ENCODE results near the gene RNF44. TPM values are rescaled to one million over a fixed set of nuclear protein-coding genes. Genes with fewer than 3 reads are reported as not detected.

The RNF44 gene
- 10 to 100 TPM in 11 of 12 donors, not detected in 1; 22.1 to 66.4 (median 30.7) TPM for polyA plus RNA-seq (ENCODE audit: insufficient read length in 12 of 12)
- long read RNA-seq, donor 1, partial matches to known transcripts: 147 of 151 reads
- long read RNA-seq, donor 1, other reads (novel, unspliced or antisense): 0 of 151 reads
- long read RNA-seq, donor 2: 0 reads
- long read RNA-seq, donor 3, full-length matches to known transcripts: 1 of 1 reads
- long read RNA-seq, donor 3, partial matches to known transcripts: 0 of 1 reads
- long read RNA-seq, donor 3, other reads (novel, unspliced or antisense): 0 of 1 reads
- long read RNA-seq, donor 4, full-length matches to known transcripts: 1 of 1 reads
- long read RNA-seq, donor 4, partial matches to known transcripts: 0 of 1 reads
- long read RNA-seq, donor 4, other reads (novel, unspliced or antisense): 0 of 1 reads
- long read RNA-seq, donor 5, full-length matches to known transcripts: 5 of 5 reads
- long read RNA-seq, donor 5, partial matches to known transcripts: 0 of 5 reads
- long read RNA-seq, donor 5, other reads (novel, unspliced or antisense): 0 of 5 reads
- long read RNA-seq, donor 6, partial matches to known transcripts: 0 of 2 reads
- long read RNA-seq, donor 6, other reads (novel, unspliced or antisense): 0 of 2 reads
- long read RNA-seq, donor 7, partial matches to known transcripts: 0 of 1 reads
- long read RNA-seq, donor 7, other reads (novel, unspliced or antisense): 0 of 1 reads
- long read RNA-seq, donor 8, partial matches to known transcripts: 6 of 8 reads
- long read RNA-seq, donor 8, other reads (novel, unspliced or antisense): 0 of 8 reads
- long read RNA-seq, donor 9, partial matches to known transcripts: 0 of 2 reads
- long read RNA-seq, donor 9, other reads (novel, unspliced or antisense): 0 of 2 reads
- long read RNA-seq, donor 10, full-length matches to known transcripts: 3 of 3 reads
- long read RNA-seq, donor 10, partial matches to known transcripts: 0 of 3 reads
- long read RNA-seq, donor 10, other reads (novel, unspliced or antisense): 0 of 3 reads
- long read RNA-seq, donor 11, full-length matches to known transcripts: 3 of 3 reads
- long read RNA-seq, donor 11, partial matches to known transcripts: 0 of 3 reads
- long read RNA-seq, donor 11, other reads (novel, unspliced or antisense): 0 of 3 reads

DNA sequence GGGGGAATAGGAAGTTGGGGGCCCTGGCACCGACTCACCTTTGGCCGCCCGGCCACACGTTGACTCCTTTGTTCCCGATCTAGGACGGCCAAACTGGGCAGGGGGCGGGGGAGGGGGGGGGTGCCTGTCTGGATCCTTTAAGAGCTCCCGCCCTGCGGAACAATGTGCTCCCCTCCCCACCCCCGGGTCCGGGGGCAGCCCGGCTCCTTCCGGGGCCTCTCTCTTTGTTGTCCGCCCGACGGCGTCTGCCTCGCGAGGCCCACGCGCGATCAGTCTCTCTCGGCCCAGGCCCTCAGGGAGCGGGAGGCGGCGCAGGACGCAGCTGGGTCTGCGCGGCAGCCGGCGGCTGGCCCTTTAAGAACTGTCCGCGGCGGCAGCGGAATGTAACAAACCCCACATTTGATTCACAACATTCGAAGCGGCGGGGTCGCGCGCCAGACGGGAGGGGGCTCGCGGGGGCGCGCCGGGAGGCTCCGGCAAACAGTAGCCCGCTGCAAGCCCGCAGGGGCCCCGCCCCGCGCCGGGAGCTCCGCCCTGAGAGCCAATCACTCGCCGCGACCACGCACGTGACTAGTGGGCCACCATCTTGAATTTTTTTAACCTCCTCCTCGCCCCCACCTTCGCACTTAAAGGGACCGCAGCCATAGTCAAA, at the start of gene RNF44:
Gene RNF44 (minus strand): TSS at position 501 of the 652 bp plus-strand sequence. CDS start 4,930 bp downstream, outside the sequence.
- peak; percentile 98 for DNase-seq

- DNase-seq: no peak
Measured at GRCh38 chr5:176583076-176583475, 45.9 kb upstream of the RNF44 start.

GRCh38 chr5:176581361-176581760, 44.2 kb upstream of the RNF44 start:
- no peak for DNase-seq

GRCh38 chr5:176579323-176579722, 42.1 kb upstream of the RNF44 start:
- no peak for DNase-seq

DNA sequence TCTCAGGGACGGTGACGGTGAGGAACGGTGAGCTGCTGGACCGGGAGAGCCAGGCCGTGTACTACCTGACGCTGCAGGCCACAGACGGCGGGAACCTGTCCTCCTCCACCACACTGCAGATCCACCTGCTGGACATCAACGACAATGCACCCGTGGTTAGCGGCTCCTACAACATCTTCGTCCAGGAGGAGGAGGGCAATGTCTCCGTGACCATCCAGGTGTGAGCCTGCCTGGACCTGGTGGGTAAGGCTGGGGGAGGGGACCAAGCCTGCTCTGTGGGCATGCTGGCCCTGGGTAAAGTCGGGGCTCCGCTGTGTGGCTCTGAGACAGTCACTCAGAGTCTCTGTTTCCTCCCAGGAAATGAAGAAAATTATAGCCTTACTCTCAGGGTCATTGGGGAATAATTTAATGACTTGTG, 41.2 kb upstream of the RNF44 start:
- peak; percentile 15 for DNase-seq

DNA sequence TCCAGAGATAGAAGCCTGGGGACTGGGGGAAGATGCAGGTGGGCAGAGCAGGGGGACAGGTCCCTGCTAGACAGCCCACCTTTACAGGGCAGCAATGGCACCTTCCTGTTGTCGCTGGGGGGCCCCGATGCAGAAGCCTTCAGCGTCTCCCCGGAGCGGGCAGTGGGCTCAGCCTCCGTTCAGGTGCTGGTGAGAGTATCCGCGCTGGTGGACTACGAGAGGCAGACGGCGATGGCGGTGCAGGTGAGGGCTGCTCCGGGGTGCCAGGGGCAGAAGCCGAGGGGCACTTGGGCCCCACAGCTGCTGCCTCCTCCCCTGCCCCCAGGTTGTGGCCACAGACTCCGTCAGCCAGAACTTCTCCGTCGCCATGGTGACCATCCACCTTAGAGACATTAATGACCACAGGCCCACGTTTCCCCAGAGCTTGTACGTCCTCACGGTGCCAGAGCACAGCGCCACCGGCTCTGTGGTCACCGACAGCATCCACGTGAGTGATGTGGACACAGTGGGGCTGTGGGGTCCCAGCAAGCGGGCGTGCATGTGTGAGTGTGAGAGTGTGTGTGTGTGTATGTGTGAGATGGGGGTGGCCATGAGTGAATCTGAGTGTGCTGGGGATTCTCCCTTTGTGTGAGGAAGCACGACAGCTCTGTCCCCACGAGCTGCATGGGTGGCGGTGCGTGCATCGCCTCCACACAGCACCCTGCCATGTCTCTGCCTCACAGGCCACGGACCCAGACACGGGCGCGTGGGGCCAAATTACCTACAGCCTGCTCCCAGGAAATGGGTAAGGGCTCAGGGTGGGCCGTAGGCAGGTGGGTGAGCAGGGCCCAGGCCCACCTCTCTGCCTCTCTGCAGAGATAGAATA, 40.3 kb upstream of the RNF44 start:
- DNase-seq: no peak

GRCh38 chr5:176575488-176576422, 38.6 kb upstream of the RNF44 start:
- no peak for DNase-seq

GRCh38 chr5:176575066-176575465, 37.9 kb upstream of the RNF44 start:
- no peak for DNase-seq

DNA sequence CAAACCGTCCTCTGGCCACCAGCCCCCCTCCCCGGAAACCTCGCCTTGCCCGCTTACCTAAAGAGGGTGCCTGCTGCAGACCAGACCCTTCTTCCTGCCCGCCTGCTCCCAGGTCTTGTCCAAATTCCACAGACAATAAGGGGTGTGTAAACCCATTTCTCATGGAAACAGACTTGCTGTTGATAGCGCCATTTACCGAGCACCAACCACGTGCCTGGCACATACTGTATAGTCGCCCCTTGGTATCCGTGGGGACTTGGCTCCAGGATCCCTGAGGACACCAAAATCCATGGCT, 37.0 kb upstream of the RNF44 start:
- no peak for DNase-seq

DNA sequence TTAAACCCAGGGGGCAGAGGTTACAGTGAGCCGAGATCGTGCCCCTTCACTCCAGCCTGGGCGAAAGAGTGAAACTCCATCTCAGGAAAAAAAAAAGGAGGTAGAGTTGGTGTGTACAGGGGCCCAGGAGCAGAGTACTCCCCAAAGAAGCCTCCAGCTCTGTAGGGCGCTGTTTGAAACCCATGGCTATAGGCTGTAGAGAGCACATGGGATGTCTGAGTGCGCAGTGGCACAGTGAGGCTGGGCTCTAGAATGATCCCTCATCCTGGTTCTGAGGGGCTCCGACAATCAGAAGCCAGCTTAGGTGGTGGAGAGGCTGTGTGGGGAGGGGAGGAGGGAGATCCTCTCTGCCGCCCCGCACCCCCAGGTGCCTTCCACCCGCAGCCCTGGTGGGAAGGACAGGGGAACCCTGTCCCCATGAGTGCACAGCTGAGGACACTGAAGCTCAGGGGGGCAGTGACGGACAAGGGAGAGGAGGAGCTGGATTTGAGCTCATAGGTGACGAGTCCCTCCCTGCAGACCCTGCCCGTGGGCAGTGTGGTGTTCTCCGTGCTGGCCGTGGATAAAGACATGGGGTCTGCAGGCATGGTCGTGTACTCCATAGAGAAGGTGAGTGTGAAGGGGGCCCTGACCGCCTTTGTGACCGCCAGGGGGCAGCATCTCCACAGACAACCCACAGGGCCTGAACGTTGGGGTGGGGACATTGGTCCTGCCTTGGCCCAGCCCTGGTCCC, 36.5 kb upstream of the RNF44 start:
- DNase-seq: peak; percentile 35

DNA sequence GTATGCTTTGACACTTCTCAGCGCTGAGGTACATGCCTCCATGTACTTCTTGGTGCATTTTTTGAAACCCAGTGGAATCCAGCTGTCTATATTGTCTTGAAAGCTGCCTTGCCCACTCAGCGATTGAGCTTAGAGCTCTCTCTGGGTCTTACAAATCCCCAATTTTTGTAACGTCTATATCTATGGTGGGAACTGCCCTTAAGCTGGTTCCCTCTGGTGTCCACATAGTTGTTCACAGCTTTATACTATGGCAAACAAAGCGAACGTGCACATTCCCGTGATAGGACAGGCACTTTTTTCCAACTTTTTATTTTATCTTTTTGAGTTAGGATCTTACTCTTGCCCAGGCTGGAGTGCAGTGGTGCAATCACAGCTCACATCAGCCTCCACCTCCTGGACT, 32.8 kb upstream of the RNF44 start:
- DNase-seq: no peak

DNA sequence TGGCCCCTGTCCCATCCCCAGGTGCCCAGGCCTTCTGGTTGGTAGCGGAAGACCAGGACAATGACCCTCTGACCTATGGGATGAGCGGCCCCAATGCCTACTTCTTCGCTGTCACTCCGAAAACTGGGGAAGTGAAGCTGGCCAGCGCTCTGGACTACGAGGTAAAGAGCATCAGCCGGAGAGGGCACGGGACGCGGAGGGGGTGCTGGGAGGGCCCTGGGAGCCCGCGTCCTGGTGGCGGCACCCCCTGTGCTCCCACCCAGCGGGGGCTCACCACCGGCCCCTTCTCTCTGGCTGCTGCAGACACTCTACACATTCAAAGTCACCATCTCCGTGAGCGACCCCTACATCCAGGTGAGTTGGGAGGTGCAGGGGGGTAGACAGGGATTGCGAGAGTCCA, 31.5 kb upstream of the RNF44 start:
- no peak for DNase-seq

DNA sequence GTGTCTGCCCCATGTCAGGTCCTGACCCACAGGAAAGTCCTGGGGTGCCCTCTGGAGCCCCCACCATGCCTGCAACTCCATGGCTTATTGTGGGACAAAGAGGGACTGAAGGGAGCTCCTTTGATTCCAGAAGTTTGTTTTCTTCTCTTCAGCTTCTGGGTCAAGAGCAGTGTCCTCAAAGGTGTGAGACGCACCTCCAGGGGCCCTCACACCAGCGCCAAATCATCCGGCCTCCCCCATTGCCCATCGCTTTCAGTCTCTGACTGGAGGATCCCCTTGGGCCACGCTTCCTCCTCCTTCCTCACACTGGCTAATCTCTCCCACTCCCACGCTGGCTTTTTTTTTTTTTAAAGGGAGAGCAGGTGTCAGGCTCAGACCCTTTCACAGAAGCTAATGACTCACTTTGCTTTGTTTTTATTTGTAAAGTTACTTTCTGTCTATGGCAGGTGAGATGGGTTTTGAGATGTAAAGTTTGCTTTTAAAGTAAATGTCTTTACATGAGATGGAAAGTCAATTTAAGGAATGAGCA, 28.6 kb upstream of the RNF44 start:
- DNase-seq: no peak

DNA sequence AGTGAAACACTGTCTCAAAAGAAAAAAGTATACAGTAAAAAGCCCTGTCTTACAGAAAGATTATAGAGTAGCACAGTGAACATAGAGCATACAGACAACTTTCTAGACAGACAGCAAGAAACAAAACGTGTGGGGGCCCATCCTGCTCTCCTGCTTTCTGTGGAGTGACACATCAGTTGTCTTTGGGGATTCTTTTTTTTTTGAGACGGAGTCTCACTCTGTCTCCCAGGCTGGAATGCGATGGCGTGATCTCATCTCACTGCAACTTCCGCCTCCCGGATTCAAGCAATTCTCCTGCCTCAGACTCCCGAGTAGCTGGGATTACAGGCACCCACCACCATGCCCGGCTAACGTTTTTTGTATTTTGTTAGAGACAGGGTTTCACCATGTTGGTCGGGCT, 26.8 kb upstream of the RNF44 start:
- no peak for DNase-seq

GRCh38 chr5:176562189-176562588, 25.0 kb upstream of the RNF44 start:
- no peak for DNase-seq

- no peak for DNase-seq
Measured at GRCh38 chr5:176561259-176561658, 24.1 kb upstream of the RNF44 start.

GRCh38 chr5:176560364-176560763, 23.2 kb upstream of the RNF44 start:
- no peak for DNase-seq

GRCh38 chr5:176559683-176560082, 22.5 kb upstream of the RNF44 start:
- no peak for DNase-seq

DNA sequence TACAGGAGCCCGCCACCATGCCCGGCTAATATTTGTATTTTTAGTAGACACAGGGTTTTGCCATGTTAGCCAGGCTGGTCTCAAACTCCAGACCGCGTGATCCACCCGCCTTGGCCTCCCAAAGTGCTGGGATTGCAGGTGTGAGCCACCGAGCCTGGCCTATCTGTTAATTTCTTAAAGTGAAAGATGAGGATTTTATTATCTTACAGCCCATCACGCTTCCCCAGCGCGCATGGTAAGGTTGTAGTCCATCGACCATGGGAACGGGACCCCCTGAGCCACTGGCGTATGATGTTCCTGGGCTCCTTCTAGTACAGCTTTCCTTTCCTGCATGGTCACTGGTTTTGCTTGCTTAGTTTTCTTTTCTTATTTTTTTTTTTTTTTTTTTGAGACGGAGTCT, 20.6 kb upstream of the RNF44 start:
- DNase-seq: no peak
